ENCODE measurements around the gene TBC1D22A. TPM values are rescaled to one million over a fixed set of nuclear protein-coding genes. Genes with fewer than 3 reads are reported as not detected.

TBC1D22A gene, protein sequence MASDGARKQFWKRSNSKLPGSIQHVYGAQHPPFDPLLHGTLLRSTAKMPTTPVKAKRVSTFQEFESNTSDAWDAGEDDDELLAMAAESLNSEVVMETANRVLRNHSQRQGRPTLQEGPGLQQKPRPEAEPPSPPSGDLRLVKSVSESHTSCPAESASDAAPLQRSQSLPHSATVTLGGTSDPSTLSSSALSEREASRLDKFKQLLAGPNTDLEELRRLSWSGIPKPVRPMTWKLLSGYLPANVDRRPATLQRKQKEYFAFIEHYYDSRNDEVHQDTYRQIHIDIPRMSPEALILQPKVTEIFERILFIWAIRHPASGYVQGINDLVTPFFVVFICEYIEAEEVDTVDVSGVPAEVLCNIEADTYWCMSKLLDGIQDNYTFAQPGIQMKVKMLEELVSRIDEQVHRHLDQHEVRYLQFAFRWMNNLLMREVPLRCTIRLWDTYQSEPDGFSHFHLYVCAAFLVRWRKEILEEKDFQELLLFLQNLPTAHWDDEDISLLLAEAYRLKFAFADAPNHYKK
- total RNA-seq (2021; ENCODE audit: unreplicated experiment) (20.9 TPM), Bru-seq, nascent RNA (percentile 69 among the genes with signal in this experiment), BruChase-seq, experiment 1, labeled RNA remaining after a 6-hour chase (percentile 66 among the genes with signal in this experiment), BruChase-seq, experiment 2, labeled RNA remaining after a 2-hour chase (percentile 62 among the genes with signal in this experiment)
- 18.6 and 19.1 TPM in 2 replicates for polyA plus RNA-seq (2012)
- long read RNA-seq, transcript TBC1D22A-201 (13 exons, 3,787 nt) = major isoform, 20 of 42 reads
- long read RNA-seq, partial matches to known transcripts = 7 of 42 reads
- long read RNA-seq, other reads (novel, unspliced or antisense) = 14 of 42 reads

DNA sequence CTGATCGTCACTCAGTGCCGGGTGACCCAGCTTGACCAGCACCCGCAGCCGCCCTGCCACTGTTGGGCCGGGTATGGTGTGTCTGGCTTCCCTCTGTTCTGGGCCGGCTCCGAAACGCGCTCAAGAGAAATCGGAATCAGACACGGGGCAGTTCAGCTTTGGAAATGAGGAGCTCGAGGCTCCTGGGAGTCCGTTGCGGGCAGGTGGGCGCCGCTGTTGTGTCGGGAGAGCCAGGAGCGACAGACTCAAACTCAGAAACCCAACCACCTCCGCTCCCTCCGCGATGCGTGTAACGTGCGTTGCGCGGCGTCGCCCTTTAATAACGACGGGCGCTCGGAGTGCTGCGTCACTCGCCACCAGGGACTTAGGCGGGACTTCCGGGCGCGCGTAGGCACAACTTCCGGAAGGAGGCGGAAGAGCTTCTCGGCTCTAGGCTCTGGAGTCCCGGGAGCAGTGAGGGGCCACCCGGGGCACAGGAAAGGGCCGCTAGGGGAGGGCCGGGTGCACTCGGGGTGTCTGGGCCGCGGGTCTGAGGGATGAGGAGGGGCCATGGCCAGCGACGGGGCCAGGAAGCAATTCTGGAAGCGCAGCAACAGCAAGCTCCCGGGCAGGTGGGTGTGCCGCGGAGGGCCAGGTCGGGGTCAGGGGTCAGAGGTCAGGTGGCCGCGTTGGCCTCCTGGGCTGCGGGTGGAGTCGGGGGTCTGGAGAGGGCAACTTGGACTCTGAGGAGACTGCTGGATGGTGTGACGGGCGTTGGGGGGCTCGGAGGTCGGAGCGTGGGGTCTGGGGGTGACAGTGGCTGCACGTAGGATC lies at the start of gene TBC1D22A:
TSS of gene TBC1D22A (plus strand) at position 413 of the 813 bp plus-strand sequence. CDS start at position 550, 137 bp downstream.
- Histone ChIP-seq H3K4me1 (ENCODE audit: control insufficient read depth in 1 of 2, insufficient read depth in 2 of 2, low read length in 2 of 2) (peaks cover 12 to 32% of the 10 kb centered on the region in 2 experiments), H3K9ac (ENCODE audit: low read length) (peak within 1 kb of the TSS; percentile 100), H3K4me3 (replicated peaks in 1 of 2; ENCODE audit: low read depth in 1 of 2, low read length in 2 of 2) (peak within 1 kb of the TSS; percentile 99 to 100), H4K20me1 (ENCODE audit: insufficient read depth) (no peaks in the 10 kb centered on the region), H3K27me3 (ENCODE audit: insufficient read depth, low read length) (no peaks in the 10 kb centered on the region), H2AFZ (ENCODE audit: low read depth, low read length, poor library complexity, severe bottlenecking) (no peak within 1 kb of the TSS), H3K79me2 (ENCODE audit: insufficient read depth, low read length) (peaks cover 55% of the 10 kb centered on the region), H3K9me2 (ENCODE audit: insufficient read depth) (no peaks in the 10 kb centered on the region), H3K27ac (ENCODE audit: low read depth, low read length) (peak within 1 kb of the TSS; percentile 85), H3K4me2 (ENCODE audit: low read length) (peak within 1 kb of the TSS; percentile 96), H3K9me3 (ENCODE audit: control insufficient read depth in 1 of 2, insufficient read depth in 1 of 2, low read depth in 1 of 2, low read length in 2 of 2) (no peaks in the 10 kb centered on the region), H3K36me3 (ENCODE audit: control insufficient read depth in 1 of 2, insufficient read depth in 2 of 2, low read length in 2 of 2) (no peaks in the 10 kb centered on the region; a peak in 1 of 4 replicates)
- ChIA-PET RAD21 (ENCODE audit: low non-redundant PET in 1 of 2, low total read pairs in 2 of 2, uncharacterized antibody in 2 of 2, unreplicated experiment in 2 of 2) (interaction anchor here (0.7 to 1.5 kb wide), 2 partner anchors 11 to 24 kb away, joined by 3 to 7 read pairs; no protein-coding TSS in a partner anchor), CTCF (interaction anchor here (0.7 to 1.5 kb wide), 6 partner anchors 23 to 199 kb away, joined by 3 to 8 read pairs (median 4); no protein-coding TSS in a partner anchor), POLR2A (interaction anchor here (0.7 to 2.3 kb wide), 15 partner anchors 8 to 575 kb away, joined by 3 to 33 read pairs (median 4); no protein-coding TSS in a partner anchor)
- peak; percentile 90 for DNase-seq (ENCODE audit: low read depth, low spot score)
- intact Hi-C loops (cut with micrococcal nuclease) = no loop called here
- ATAC-seq = peak; percentile 92
- no TSS peak for BruUV-seq (replicated peaks)
- peak; percentile 89 for TF ChIP-seq SRF (IDR thresholded peaks at IDR 0.05; ENCODE audit: low read depth)
- TF ChIP-seq, protein P1, sequence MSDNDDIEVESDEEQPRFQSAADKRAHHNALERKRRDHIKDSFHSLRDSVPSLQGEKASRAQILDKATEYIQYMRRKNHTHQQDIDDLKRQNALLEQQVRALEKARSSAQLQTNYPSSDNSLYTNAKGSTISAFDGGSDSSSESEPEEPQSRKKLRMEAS (IDR thresholded peaks at IDR 0.05) = peak; percentile 95
- peak; percentile 99 for TF ChIP-seq POLR2AphosphoS5 (IDR thresholded peaks at IDR 0.05; ENCODE audit: low read depth, low read length)
- peak; percentile 97 for TF ChIP-seq POLR2A (IDR thresholded peaks at IDR 0.05; ENCODE audit: borderline replicate concordance, extremely low read depth, insufficient read depth, insufficient read length)
- no peak for TF ChIP-seq FOSL1 (IDR thresholded peaks at IDR 0.05; ENCODE audit: low read depth)
- peak; percentile 80; the same call in 1 of the 2 replicates for TF ChIP-seq ZFX (IDR thresholded peaks at IDR 0.05)
- TF ChIP-seq, protein P2, sequence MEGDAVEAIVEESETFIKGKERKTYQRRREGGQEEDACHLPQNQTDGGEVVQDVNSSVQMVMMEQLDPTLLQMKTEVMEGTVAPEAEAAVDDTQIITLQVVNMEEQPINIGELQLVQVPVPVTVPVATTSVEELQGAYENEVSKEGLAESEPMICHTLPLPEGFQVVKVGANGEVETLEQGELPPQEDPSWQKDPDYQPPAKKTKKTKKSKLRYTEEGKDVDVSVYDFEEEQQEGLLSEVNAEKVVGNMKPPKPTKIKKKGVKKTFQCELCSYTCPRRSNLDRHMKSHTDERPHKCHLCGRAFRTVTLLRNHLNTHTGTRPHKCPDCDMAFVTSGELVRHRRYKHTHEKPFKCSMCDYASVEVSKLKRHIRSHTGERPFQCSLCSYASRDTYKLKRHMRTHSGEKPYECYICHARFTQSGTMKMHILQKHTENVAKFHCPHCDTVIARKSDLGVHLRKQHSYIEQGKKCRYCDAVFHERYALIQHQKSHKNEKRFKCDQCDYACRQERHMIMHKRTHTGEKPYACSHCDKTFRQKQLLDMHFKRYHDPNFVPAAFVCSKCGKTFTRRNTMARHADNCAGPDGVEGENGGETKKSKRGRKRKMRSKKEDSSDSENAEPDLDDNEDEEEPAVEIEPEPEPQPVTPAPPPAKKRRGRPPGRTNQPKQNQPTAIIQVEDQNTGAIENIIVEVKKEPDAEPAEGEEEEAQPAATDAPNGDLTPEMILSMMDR (IDR thresholded peaks at IDR 0.05 in 2 of 3, conservative IDR thresholded peaks at IDR 0.05 in 1 of 3; ENCODE audit: borderline replicate concordance in 1 of 3, insufficient read depth in 1 of 3, low read depth in 2 of 3, low read length in 2 of 3) = no peak
- TF ChIP-seq JUND (IDR thresholded peaks at IDR 0.05) = no peak
- TF ChIP-seq, protein P3, sequence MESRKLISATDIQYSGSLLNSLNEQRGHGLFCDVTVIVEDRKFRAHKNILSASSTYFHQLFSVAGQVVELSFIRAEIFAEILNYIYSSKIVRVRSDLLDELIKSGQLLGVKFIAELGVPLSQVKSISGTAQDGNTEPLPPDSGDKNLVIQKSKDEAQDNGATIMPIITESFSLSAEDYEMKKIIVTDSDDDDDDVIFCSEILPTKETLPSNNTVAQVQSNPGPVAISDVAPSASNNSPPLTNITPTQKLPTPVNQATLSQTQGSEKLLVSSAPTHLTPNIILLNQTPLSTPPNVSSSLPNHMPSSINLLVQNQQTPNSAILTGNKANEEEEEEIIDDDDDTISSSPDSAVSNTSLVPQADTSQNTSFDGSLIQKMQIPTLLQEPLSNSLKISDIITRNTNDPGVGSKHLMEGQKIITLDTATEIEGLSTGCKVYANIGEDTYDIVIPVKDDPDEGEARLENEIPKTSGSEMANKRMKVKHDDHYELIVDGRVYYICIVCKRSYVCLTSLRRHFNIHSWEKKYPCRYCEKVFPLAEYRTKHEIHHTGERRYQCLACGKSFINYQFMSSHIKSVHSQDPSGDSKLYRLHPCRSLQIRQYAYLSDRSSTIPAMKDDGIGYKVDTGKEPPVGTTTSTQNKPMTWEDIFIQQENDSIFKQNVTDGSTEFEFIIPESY (IDR thresholded peaks at IDR 0.05; ENCODE audit: extremely low read depth, insufficient replicate concordance, low read length) = peak; percentile 9
- TF ChIP-seq SP1 (IDR thresholded peaks at IDR 0.05; ENCODE audit: low read depth) = peak; percentile 72; the same call in 1 of the 2 replicates
- peak; percentile 69 for TF ChIP-seq TCF7L2 (IDR thresholded peaks at IDR 0.05; ENCODE audit: borderline replicate concordance, extremely low read depth, insufficient read depth, insufficient read length)
- TF ChIP-seq CBX3 (IDR thresholded peaks at IDR 0.05; ENCODE audit: low read depth) = no peak
- TF ChIP-seq EZH2 (IDR thresholded peaks at IDR 0.05) = no peak
- peak; percentile 46; the same call in 1 of the 2 replicates for TF ChIP-seq ELF1 (IDR thresholded peaks at IDR 0.05; ENCODE audit: borderline replicate concordance, low read depth)
- TF ChIP-seq CEBPB (IDR thresholded peaks at IDR 0.05; ENCODE audit: low read depth) = no peak
- TF ChIP-seq SIN3A (IDR thresholded peaks at IDR 0.05; ENCODE audit: low read depth) = peak; percentile 91
- TF ChIP-seq RAD21 (IDR thresholded peaks at IDR 0.05; ENCODE audit: low read depth) = peak; percentile 18; the same call in 1 of the 2 replicates
